HG03045 (cell line): ENCODE data around the gene OLFM1.

Source experiments
- ATAC-seq: cut with Tn5 transposase; IDR thresholded peaks from one replicate; pipeline ENCODE4 v1.9.1; 2021; ENCODE audit warnings: mild to moderate bottlenecking, moderate library complexity; ENCODE audit not compliant: unreplicated experiment

Gene OLFM1

GRCh38 chr9:135076143-135076875 is 11.2 kb upstream of the OLFM1 start:
- ATAC-seq = no peak

DNA sequence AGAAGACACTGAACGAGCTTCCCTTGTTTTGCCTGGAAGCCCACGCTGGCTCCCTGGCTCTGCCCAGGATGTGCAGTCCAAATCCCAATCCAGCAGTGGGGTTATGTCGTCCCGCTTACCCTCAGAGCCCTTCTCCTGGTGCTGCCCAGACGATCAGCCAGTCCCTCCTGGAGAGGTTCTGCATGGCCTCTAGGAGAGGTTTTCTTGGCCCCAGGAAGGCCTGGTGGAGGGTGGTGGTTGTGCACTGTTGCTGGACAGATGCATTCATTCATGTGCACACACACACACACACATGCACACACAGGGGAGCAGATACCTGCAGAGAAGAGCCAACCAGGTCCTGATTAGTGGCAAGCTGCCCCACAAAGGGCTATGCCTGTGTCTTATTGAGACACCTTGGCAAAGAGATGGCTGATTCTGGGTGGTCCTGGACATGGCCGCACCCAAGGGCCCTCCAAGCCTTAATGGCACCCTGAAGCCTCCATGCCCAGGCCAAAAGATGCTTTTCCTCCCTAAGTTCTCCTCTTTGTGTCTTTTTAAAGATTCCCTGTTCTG is 10.5 kb upstream of the OLFM1 start:
- no peak for ATAC-seq

DNA sequence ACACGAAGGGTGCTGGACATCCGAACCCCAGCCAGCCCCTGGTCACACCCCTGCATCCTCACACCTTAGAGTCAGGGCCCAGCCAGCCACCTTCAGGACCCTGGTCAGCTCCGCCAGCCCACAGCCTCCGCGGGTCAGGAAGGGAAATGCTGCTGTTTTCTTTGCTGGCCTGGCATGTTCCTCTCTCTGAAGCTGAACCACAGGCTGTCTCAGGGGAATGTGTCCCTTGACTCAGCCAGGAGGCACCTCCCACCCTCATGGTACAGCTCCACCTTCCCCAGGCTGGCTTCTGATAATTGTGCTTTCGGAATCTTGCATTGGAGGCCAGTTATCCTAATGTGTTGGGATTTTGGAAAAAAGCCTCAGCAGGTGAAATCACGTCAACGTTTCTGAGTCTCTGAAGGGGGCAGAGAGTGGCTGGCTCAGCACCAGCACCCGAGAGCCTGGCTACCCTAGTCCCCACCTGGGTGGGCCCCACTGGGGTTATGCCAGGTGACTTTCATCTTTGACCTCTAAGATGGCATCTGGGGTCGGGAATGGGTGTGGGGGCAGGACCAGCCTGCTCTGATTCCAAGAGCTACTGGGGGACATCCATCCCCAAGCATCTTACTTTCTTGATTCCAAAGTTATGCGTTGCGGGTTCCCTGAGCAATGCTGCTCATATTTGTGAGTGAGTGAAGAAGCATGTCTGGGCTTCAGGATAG is 9.8 kb upstream of the OLFM1 start:
- no peak for ATAC-seq

DNA sequence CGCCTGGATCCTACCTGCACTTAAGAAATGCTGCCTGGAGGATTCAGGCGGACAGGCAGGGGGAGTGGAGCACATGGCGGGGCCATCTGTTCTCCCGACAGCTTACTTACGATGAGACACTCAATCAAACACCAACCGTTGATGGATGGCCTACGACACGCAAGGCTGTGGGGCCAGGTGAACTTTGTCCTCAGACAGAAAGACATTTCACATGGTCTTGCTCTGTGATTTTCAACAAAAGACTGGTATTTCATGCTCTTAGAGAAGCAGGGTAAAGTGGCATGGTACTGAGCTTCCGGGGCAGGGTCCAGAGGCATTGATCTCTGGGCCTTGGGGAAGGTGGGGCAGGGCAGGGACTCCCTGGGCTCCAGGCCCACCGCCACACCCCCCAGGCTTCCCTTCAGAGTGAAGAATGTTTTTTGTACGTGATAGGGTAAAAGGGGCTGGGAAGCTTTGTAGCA is 9.1 kb upstream of the OLFM1 start:
- ATAC-seq = no peak

DNA sequence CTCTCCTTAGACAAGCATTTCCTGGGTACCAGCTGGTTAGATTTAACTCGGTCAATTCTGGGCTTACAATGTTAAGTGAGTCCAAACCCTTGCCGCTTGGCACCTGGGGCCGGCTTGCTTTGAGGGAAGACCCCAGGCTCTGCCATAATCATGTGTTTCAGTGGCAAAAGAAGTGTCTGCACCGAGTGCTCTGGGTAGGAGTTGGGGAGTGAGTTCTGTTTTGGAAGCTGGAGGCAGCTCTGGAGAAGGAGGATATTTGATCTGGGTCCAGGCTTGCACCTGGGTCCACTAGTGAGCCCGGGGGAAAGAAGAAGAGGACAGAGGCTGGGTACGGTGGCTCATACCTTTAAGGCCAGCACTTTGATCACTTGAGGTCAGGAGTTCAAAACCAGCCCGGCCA is 8.4 kb upstream of the OLFM1 start:
- ATAC-seq = no peak

DNA sequence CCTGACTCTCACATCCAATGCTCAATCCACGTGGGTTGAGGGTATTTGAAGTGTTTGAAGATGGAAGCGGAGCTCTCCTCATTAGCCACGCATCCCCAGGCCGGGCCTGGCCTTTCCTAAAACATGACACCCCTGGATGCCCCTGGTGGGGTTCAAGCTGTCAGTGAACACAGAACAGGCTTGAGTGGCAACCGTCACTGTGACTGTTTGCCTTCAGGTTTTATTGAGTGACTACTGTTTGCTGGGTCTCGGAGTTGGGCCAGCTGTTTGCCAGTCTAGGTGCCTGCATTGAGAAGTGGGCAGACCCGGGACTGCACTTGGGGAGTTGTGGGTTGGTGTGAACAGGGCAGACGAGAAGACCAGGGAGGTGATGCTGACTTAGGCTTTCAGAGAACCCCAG is 7.8 kb upstream of the OLFM1 start:
- no peak for ATAC-seq

- ATAC-seq = no peak
Measured at GRCh38 chr9:135080286-135081263, 6.9 kb upstream of the OLFM1 start.

DNA sequence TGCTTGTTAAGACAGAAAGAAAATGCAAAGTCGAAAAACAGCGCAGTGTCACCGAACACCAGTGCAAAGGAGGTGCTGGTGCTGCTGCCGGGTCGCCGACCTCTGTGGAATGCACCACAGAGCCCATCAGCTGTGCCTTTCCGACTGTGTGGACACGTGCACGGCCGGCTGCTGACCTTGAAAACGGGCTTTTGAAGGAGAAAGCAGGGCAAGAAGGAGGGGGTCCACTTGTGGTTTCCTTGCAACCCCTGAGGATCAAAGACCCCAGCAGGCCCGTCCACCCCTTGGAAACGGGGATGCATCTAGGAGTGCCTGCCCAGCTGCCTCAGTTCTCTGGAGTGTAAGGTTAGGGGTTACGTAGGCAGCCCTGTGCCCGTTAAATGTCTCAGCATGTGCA is 6.2 kb upstream of the OLFM1 start:
- no peak for ATAC-seq

- no peak for ATAC-seq
Measured at GRCh38 chr9:135081731-135082130, 5.7 kb upstream of the OLFM1 start.

DNA sequence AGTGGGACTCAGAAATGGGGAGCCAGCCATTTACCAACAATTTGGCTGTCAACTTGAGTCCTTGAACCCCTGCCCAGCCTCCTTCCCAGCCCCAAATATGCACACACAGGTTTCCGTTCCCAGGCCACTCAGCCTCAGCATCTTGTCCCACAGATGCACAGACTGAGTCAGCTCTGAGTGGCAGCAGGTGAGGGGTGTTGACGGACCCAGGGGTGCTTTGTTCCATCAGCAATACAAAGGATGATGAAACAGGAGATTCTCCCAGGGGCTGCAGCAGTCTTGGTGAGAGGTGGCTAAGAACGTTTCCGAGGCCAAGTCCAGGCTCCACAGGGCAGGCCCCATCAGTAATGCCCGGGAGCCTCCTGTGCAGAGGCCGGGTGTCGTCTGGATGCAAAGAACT is 4.9 kb upstream of the OLFM1 start:
- ATAC-seq = no peak

- ATAC-seq = no peak
Measured at GRCh38 chr9:135083241-135083810, 4.1 kb upstream of the OLFM1 start.

GRCh38 chr9:135083831-135084230 is 3.6 kb upstream of the OLFM1 start:
- no peak for ATAC-seq

DNA sequence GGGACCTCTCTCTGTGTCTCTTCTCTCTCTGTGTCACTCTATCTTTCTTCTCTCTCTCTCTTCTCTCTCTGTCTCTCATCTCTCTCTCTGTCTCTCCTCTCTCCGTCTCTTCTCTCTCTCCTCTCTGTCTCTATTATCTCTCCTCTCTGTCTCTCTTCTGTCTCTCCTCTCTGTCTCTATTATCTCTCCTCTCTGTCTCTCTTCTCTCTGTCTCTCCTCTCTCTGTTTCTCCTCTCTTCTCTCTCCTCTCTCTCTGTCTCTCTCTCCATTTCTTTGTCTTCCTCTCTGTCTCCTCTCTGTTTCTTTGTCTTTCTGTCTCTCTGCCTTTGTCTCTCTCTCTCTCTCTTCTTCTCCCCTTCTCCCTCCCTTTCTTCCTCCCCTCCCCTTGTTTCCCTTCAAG is 3.2 kb upstream of the OLFM1 start:
- no peak for ATAC-seq

- no peak for ATAC-seq
Measured at GRCh38 chr9:135084881-135085760, 2.3 kb upstream of the OLFM1 start.

DNA sequence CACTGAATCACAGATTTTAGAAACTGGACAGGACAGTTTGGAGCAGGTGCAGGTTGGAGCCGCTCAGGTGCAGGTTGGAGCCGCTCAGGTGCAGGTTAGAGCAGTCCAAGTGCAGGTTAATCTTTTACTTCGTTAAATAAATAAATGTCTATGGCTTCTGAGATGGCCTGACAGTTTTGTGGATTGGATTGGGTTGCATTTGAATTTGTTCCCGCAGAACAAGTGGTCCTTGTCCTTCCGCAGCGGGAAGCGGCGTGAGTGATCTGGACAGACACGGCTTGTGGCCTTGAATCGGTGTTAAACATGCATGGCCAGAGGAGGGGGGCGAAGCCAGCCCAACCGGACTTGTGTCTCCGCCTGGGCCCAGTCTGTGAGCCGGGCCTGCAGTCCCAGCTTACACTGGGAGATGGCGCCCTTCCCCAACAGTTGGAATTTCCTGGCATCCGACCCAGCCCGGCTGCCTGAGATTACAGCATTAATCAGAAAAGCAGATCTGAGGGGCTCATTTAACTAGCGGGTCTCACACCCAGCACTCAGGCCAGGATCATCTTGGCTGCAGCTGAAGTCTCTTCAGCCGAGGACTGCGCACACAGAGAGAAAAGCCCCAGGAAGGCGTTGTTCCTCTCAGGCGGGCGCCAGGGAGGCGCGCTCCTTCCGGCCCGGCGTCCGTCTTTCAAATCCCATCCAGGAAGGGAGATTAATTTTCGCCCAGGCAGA is 1.5 kb upstream of the OLFM1 start:
- ATAC-seq = no peak

- ATAC-seq = no peak
Measured at GRCh38 chr9:135086597-135087488, 625 bp upstream of the OLFM1 start.

- ATAC-seq = no peak
Measured at GRCh38 chr9:135087899-135088347, 455 bp downstream of the OLFM1 start.
